HepG2 (cell line): ENCODE data around the gene PLSCR4. TPM values are rescaled to one million over a fixed set of nuclear protein-coding genes. Genes with fewer than 3 reads are reported as not detected.
A peak's percentile ranks its signal among the peaks of the same experiment; 100 is the strongest.

Experiments
- ATF4 ChIP-seq, 2 experiments: fragments of 450-650 bp in 1 of 2; sonication (generic) in 1 of 2; formaldehyde crosslinking; IDR thresholded peaks; 2 replicates each; pipeline versions ENCODE4 v1.5.0 to v1.8.0; 2020 to 2022; ENCODE audit warnings: mild to moderate bottlenecking in 1 of 2, missing genetic modification reagents in 1 of 2
- BATF2 ChIP-seq: sonication (generic); formaldehyde crosslinking; IDR thresholded peaks from 2 replicates; pipeline ENCODE4 v1.8.0; 2022; ENCODE audit warnings: mild to moderate bottlenecking, missing genetic modification reagents, moderate library complexity
- BCL6 ChIP-seq: IDR thresholded peaks from 2 replicates; pipeline ENCODE4 v1.6.1; 2016; ENCODE audit warnings: missing genetic modification reagents, missing compliant biosample characterization
- CENPT ChIP-seq: sonication (generic); formaldehyde crosslinking; IDR thresholded peaks from 2 replicates; pipeline ENCODE4 v1.8.0; 2022; ENCODE audit warnings: low read depth, mild to moderate bottlenecking, moderate library complexity, missing genetic modification reagents
- KDM6A ChIP-seq: IDR thresholded peaks from 2 replicates; pipeline ENCODE4 v1.6.1; 2016; ENCODE audit warnings: low read depth
- KLF13 ChIP-seq: sonication (generic); formaldehyde crosslinking; IDR thresholded peaks from 2 replicates; pipeline ENCODE4 v1.4.0; 2020; ENCODE audit warnings: mild to moderate bottlenecking, missing genetic modification reagents
- TARDBP ChIP-seq: sonication (generic); formaldehyde crosslinking; IDR thresholded peaks from 2 replicates; pipeline ENCODE4 v1.8.0; 2022; ENCODE audit warnings: mild to moderate bottlenecking, missing genetic modification reagents
- ZFP41 ChIP-seq: sonication (generic); formaldehyde crosslinking; IDR thresholded peaks from 2 replicates; pipeline ENCODE4 v1.4.0; 2020; ENCODE audit warnings: mild to moderate bottlenecking, missing genetic modification reagents, borderline replicate concordance
- ZNF354B ChIP-seq: sonication (generic); formaldehyde crosslinking; IDR thresholded peaks from 2 replicates; pipeline ENCODE4 v1.8.0; 2022; ENCODE audit warnings: mild to moderate bottlenecking, missing genetic modification reagents
- ZNF580 ChIP-seq: IDR thresholded peaks from 2 replicates; pipeline ENCODE4 v1.6.1; 2016; ENCODE audit warnings: low read depth, borderline replicate concordance
- ZNF674 ChIP-seq: sonication (generic); formaldehyde crosslinking; IDR thresholded peaks from 2 replicates; pipeline ENCODE4 v1.5.0; 2020; ENCODE audit warnings: low read depth, mild to moderate bottlenecking, missing genetic modification reagents
- ZNF878 ChIP-seq: sonication (generic); formaldehyde crosslinking; IDR thresholded peaks from 2 replicates; pipeline ENCODE4 v1.8.1; 2023; ENCODE audit warnings: mild to moderate bottlenecking, missing genetic modification reagents, moderate library complexity
- ZSCAN29 ChIP-seq: sonication (generic); formaldehyde crosslinking; conservative IDR thresholded peaks from 2 replicates; pipeline ENCODE4 v1.4.0; 2020; ENCODE audit warnings: mild to moderate bottlenecking, missing genetic modification reagents
- polyA plus RNA-seq, 8 experiments: library from polyadenylated mRNA; depleted of rRNA in 3 of 8; stranded (reverse) in 7 of 8; unstranded in 1 of 8; fragments of >200 nt; fragmentation: Illumina TruSeq in 4 of 8; extraction: Trizol in 4 of 8; gene quantifications; 2 replicates each; pipeline versions ENCODE4 v1.2.1 to v1.2.3, GENCODE V29; 2011 to 2016; ENCODE audit warnings: low read depth in 4 of 8, missing spikeins in 1 of 8, mixed read lengths in 1 of 8; ENCODE audit not compliant: insufficient read depth in 1 of 8
- total RNA-seq, 5 experiments: library from RNA; depleted of rRNA; stranded (reverse); fragments of >200 nt; fragmentation: Illumina TruSeq; extraction: Trizol; gene quantifications; 2 replicates each; pipeline ENCODE4 v1.2.3, GENCODE V29; 2016; ENCODE audit warnings: low read depth in 1 of 5
- TF ChIP-seq, protein P1 (sequence below): sonication (generic); formaldehyde crosslinking; IDR thresholded peaks from 2 replicates; pipeline ENCODE4 v1.4.0; 2020; ENCODE audit warnings: missing genetic modification reagents
- TF ChIP-seq, protein P2 (sequence below): sonication (generic); formaldehyde crosslinking; IDR thresholded peaks from 2 replicates; pipeline ENCODE4 v1.4.0; 2020; ENCODE audit warnings: mild to moderate bottlenecking, low read depth, missing genetic modification reagents
- TF ChIP-seq, protein P3 (sequence below): sonication (generic); formaldehyde crosslinking; IDR thresholded peaks from 2 replicates; pipeline ENCODE4 v1.4.0; 2020; ENCODE audit warnings: mild to moderate bottlenecking, missing genetic modification reagents
- TF ChIP-seq, protein P4 (sequence below): sonication (generic); formaldehyde crosslinking; IDR thresholded peaks from 2 replicates; pipeline ENCODE4 v1.5.0; 2020; ENCODE audit warnings: mild to moderate bottlenecking, missing genetic modification reagents
- TF ChIP-seq, protein P5 (sequence below): sonication (generic); formaldehyde crosslinking; IDR thresholded peaks from 2 replicates; pipeline ENCODE4 v1.8.1; 2022; ENCODE audit warnings: mild to moderate bottlenecking, missing genetic modification reagents

PLSCR4 gene
- total and polyA plus RNA-seq, 2 of the 13 experiments (the other 11 are each of a cell fraction or from before 2014, with no cell fraction given): 1.5 to 59.0 TPM

GRCh38 chr3:146222204-146223046, 28.5 kb downstream of the PLSCR4 start (continued):
- TF ChIP-seq, protein P1, sequence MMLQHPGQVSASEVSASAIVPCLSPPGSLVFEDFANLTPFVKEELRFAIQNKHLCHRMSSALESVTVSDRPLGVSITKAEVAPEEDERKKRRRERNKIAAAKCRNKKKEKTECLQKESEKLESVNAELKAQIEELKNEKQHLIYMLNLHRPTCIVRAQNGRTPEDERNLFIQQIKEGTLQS (CRISPR knock-in tag): no peak
- TF ChIP-seq ZFP41 (CRISPR knock-in tag) (no peak), ZNF674 (CRISPR knock-in tag) (no peak), CENPT (CRISPR knock-in tag) (no peak), ZSCAN29 (CRISPR knock-in tag) (peak; percentile 84; the same call in 1 of the 2 replicates), BATF2 (CRISPR knock-in tag) (no peak), KLF13 (CRISPR knock-in tag) (no peak), ZNF580 (CRISPR knock-in tag) (peak; percentile 65; the same call in 1 of the 2 replicates), BCL6 (CRISPR knock-in tag) (peak; percentile 98), ZNF878 (CRISPR knock-in tag) (peak; percentile 49; the same call in 1 of the 2 replicates), ZNF354B (CRISPR knock-in tag) (no peak), TARDBP (CRISPR knock-in tag) (peak; percentile 65; the same call in 1 of the 2 replicates), ATF4 (CRISPR knock-in tag; IDR thresholded peaks at IDR 0.05) (no peak; a peak in 1 of 4 replicates), KDM6A (CRISPR knock-in tag) (peak; percentile 97)
- TF ChIP-seq, protein P2, sequence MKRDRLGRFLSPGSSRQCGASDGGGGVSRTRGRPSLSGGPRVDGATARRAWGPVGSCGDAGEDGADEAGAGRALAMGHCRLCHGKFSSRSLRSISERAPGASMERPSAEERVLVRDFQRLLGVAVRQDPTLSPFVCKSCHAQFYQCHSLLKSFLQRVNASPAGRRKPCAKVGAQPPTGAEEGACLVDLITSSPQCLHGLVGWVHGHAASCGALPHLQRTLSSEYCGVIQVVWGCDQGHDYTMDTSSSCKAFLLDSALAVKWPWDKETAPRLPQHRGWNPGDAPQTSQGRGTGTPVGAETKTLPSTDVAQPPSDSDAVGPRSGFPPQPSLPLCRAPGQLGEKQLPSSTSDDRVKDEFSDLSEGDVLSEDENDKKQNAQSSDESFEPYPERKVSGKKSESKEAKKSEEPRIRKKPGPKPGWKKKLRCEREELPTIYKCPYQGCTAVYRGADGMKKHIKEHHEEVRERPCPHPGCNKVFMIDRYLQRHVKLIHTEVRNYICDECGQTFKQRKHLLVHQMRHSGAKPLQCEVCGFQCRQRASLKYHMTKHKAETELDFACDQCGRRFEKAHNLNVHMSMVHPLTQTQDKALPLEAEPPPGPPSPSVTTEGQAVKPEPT (CRISPR knock-in tag): no peak
- TF ChIP-seq, protein P3, sequence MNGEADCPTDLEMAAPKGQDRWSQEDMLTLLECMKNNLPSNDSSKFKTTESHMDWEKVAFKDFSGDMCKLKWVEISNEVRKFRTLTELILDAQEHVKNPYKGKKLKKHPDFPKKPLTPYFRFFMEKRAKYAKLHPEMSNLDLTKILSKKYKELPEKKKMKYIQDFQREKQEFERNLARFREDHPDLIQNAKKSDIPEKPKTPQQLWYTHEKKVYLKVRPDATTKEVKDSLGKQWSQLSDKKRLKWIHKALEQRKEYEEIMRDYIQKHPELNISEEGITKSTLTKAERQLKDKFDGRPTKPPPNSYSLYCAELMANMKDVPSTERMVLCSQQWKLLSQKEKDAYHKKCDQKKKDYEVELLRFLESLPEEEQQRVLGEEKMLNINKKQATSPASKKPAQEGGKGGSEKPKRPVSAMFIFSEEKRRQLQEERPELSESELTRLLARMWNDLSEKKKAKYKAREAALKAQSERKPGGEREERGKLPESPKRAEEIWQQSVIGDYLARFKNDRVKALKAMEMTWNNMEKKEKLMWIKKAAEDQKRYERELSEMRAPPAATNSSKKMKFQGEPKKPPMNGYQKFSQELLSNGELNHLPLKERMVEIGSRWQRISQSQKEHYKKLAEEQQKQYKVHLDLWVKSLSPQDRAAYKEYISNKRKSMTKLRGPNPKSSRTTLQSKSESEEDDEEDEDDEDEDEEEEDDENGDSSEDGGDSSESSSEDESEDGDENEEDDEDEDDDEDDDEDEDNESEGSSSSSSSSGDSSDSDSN (CRISPR knock-in tag): no peak
- TF ChIP-seq, protein P4, sequence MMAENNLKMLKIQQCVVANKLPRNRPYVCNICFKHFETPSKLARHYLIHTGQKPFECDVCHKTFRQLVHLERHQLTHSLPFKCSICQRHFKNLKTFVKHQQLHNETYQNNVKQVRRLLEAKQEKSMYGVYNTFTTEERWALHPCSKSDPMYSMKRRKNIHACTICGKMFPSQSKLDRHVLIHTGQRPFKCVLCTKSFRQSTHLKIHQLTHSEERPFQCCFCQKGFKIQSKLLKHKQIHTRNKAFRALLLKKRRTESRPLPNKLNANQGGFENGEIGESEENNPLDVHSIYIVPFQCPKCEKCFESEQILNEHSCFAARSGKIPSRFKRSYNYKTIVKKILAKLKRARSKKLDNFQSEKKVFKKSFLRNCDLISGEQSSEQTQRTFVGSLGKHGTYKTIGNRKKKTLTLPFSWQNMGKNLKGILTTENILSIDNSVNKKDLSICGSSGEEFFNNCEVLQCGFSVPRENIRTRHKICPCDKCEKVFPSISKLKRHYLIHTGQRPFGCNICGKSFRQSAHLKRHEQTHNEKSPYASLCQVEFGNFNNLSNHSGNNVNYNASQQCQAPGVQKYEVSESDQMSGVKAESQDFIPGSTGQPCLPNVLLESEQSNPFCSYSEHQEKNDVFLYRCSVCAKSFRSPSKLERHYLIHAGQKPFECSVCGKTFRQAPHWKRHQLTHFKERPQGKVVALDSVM (CRISPR knock-in tag): no peak
- TF ChIP-seq, protein P5, sequence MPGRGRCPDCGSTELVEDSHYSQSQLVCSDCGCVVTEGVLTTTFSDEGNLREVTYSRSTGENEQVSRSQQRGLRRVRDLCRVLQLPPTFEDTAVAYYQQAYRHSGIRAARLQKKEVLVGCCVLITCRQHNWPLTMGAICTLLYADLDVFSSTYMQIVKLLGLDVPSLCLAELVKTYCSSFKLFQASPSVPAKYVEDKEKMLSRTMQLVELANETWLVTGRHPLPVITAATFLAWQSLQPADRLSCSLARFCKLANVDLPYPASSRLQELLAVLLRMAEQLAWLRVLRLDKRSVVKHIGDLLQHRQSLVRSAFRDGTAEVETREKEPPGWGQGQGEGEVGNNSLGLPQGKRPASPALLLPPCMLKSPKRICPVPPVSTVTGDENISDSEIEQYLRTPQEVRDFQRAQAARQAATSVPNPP (CRISPR knock-in tag): no peak
